Liver (tissue), 9 donors: ENCODE results near the gene RADIL. TPM values are rescaled to one million over a fixed set of nuclear protein-coding genes. Genes with fewer than 3 reads are reported as not detected.

Source experiments
- DNase-seq: peaks from one replicate; pipeline ENCODE4 v3.0.0-alpha.2; 2017; ENCODE audit warnings: low spot score
- H3K27ac ChIP-seq, 2 donors: one replicate each; pipeline ENCODE4 v1.7.0; 2013; ENCODE audit warnings: inconsistent platforms in 2 of 2, low read length in 2 of 2, control low read depth in 1 of 2, low read depth in 1 of 2, mild to moderate bottlenecking in 1 of 2
- H3K27me3 ChIP-seq, 4 donors: one replicate each; pipeline versions ENCODE4 v1.6.1 to v1.7.0; 2013; ENCODE audit warnings: low read length in 3 of 4, inconsistent platforms in 1 of 4, mild to moderate bottlenecking in 1 of 4, moderate library complexity in 1 of 4; ENCODE audit not compliant: control insufficient read depth in 4 of 4, insufficient read depth in 4 of 4
- H3K36me3 ChIP-seq, 4 donors: one replicate each; pipeline versions ENCODE4 v1.6.1 to v1.7.0; 2013; ENCODE audit warnings: low read length in 3 of 4, mild to moderate bottlenecking in 3 of 4, low read depth in 1 of 4, moderate library complexity in 1 of 4; ENCODE audit not compliant: control insufficient read depth in 4 of 4, insufficient read depth in 3 of 4
- H3K4me1 ChIP-seq, 4 donors: one replicate each; pipeline versions ENCODE4 v1.6.1 to v1.7.0; 2013; ENCODE audit warnings: low read length in 3 of 4, mild to moderate bottlenecking in 3 of 4, moderate library complexity in 1 of 4; ENCODE audit not compliant: control insufficient read depth in 4 of 4, insufficient read depth in 4 of 4
- H3K4me3 ChIP-seq, 3 donors: one replicate each; pipeline versions ENCODE4 v1.6.1 to v1.7.0; 2013; ENCODE audit warnings: low read length in 3 of 3, control low read depth in 1 of 3, low read depth in 1 of 3, mild to moderate bottlenecking in 1 of 3
- H3K9ac ChIP-seq, 2 donors: one replicate each; pipeline ENCODE4 v1.7.0; 2013; ENCODE audit warnings: low read length in 2 of 2, mild to moderate bottlenecking in 2 of 2, moderate library complexity in 2 of 2, control low read depth in 1 of 2, low read depth in 1 of 2
- H3K9me3 ChIP-seq, 4 donors: one replicate each; pipeline versions ENCODE4 v1.6.1 to v1.7.0; 2013; ENCODE audit warnings: low read length in 3 of 4; ENCODE audit not compliant: control insufficient read depth in 4 of 4
- FOXA1 ChIP-seq: IDR thresholded peaks from 2 replicates; pipeline ENCODE4 v1.6.1; 2016; ENCODE audit warnings: antibody characterized with exemption
- FOXA2 ChIP-seq: IDR thresholded peaks from 2 replicates; pipeline ENCODE4 v1.6.1; 2016; ENCODE audit warnings: antibody characterized with exemption
- GABPA ChIP-seq, 2 donors: IDR thresholded peaks in 1 of 2; conservative IDR thresholded peaks in 1 of 2; 2 replicates each; pipeline ENCODE4 v1.6.1; 2016; ENCODE audit warnings: antibody characterized with exemption in 2 of 2, mild to moderate bottlenecking in 1 of 2, moderate library complexity in 1 of 2
- HNF4A ChIP-seq, 2 donors: conservative IDR thresholded peaks; 2 replicates each; pipeline ENCODE4 v1.6.1; 2016; ENCODE audit warnings: antibody characterized with exemption in 2 of 2, mild to moderate bottlenecking in 2 of 2
- HNF4G ChIP-seq: IDR thresholded peaks from 2 replicates; pipeline ENCODE4 v1.6.1; 2016; ENCODE audit warnings: antibody characterized with exemption
- JUND ChIP-seq, 2 donors: IDR thresholded peaks; 2 replicates each; pipeline ENCODE4 v1.6.1; 2016; ENCODE audit warnings: antibody characterized with exemption in 2 of 2
- MAX ChIP-seq: IDR thresholded peaks from 2 replicates; pipeline ENCODE4 v1.6.1; 2016; ENCODE audit warnings: antibody characterized with exemption
- NR2F2 ChIP-seq: IDR thresholded peaks from 2 replicates; pipeline ENCODE4 v1.6.1; 2016; ENCODE audit warnings: antibody characterized with exemption
- RAD21 ChIP-seq, 2 donors: IDR thresholded peaks; 2 replicates each; pipeline ENCODE4 v1.6.1; 2016; ENCODE audit warnings: antibody characterized with exemption in 2 of 2, mild to moderate bottlenecking in 2 of 2
- RXRA ChIP-seq, 2 donors: IDR thresholded peaks; 2 replicates each; pipeline ENCODE4 v1.6.1; 2017 to 2018; ENCODE audit warnings: antibody characterized with exemption in 2 of 2, mild to moderate bottlenecking in 1 of 2
- SP1 ChIP-seq: IDR thresholded peaks from 2 replicates; pipeline ENCODE4 v1.6.1; 2018; ENCODE audit warnings: antibody characterized with exemption, mild to moderate bottlenecking
- TAF1 ChIP-seq: conservative IDR thresholded peaks from 2 replicates; pipeline ENCODE4 v1.6.1; 2016; ENCODE audit warnings: antibody characterized with exemption, mild to moderate bottlenecking
- YY1 ChIP-seq: IDR thresholded peaks from 2 replicates; pipeline ENCODE4 v1.6.1; 2016; ENCODE audit warnings: antibody characterized with exemption, mild to moderate bottlenecking
- WGBS: extraction: QIAGEN DNeasy Blood & Tissue Kit; methylation state at CpG from one replicate; pipeline ENCODE4 v1.1.7; 2013; 5-methylcytosine and 5-hydroxymethylcytosine counted together
- polyA plus RNA-seq, 2 donors: library from polyadenylated mRNA; stranded (reverse) in 1 of 2; unstranded in 1 of 2; fragments of 200-250 nt in 1 of 2; fragments of >200 nt in 1 of 2; fragmentation: Nextera tagmentation in 1 of 2; extraction: Ambion mirVana in 1 of 2; gene quantifications; one replicate each; pipeline versions ENCODE4 v1.2.1 to v1.2.3, GENCODE V29; 2013 to 2015
- total RNA-seq, 2 donors: library from RNA; depleted of rRNA; stranded (reverse); fragments of >200 nt; gene quantifications; one replicate each; pipeline ENCODE4 v1.2.3, GENCODE V29; 2014
- TF ChIP-seq, protein P1 (sequence below): IDR thresholded peaks from 2 replicates; pipeline ENCODE4 v1.6.1; 2016; ENCODE audit warnings: antibody characterized with exemption
- TF ChIP-seq, protein P2 (sequence below): IDR thresholded peaks from 2 replicates; pipeline ENCODE4 v1.6.1; 2016; ENCODE audit warnings: antibody characterized with exemption, mild to moderate bottlenecking
- TF ChIP-seq, protein P3 (sequence below): fragments of 150-350 bp; IDR thresholded peaks from 2 replicates; pipeline ENCODE4 v1.5.1; 2017; ENCODE audit warnings: improper control_type of control experiment, low read depth, low read length; ENCODE audit not compliant: missing input control
- donor health status: healthy.
- donor health status: healthy.
- donor health status: healthy.
- donor health status: healthy.
- donor health status: healthy.

RADIL gene
- total and polyA plus RNA-seq, 4 donors, result 0.14 to 0.25 (median 0.21) TPM; not detected in 1

DNA sequence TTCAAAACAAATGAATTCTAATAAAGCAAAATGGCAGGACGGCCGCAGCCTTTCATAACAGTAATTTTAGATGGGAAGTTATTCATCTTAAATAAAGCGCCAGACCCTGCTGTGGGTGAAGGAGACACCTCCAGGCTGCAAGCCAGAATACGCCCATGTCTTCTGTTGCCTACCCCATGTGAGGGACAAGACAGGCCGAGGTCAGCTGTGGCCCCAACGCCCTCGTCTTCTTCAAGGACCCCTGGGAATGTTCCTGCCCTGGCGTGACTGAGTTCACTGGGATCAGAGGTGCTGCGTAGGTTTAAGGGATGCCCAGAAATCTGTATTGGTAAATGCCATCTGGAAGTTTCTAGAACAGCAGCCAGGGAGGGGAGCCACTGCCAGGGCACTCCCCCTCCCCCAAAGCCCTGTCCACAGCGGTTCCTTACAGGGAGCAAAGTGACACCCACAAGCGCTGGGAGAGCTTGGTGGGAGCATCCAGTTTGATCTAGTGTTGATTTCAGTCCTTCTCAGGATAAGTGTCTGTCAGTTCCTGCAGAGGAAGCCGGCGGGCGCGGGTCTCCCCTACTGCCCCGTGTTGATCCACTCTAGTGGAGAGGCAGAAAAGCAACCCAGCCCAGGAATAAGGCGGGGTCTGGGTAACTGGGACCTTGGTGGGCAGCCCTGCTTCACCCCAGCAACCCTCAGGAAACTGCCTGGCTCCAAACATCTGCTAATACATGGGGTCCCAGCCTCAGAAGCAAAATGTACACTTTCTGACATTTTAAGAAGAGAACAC, 42.3 kb downstream of the RADIL start:
- no peak overlapping the region for H3K9ac ChIP-seq
- WGBS, result 95% methylated on average over 17 of the region's 17 CpGs
- TF ChIP-seq FOXA1 (no peak), JUND (IDR thresholded peaks at IDR 0.05) (no peak), RXRA (IDR thresholded peaks at IDR 0.05) (no peak), GABPA (IDR thresholded peaks at IDR 0.05 in 1 of 2, conservative IDR thresholded peaks at IDR 0.05 in 1 of 2) (no peak)
- TF ChIP-seq, protein P1, sequence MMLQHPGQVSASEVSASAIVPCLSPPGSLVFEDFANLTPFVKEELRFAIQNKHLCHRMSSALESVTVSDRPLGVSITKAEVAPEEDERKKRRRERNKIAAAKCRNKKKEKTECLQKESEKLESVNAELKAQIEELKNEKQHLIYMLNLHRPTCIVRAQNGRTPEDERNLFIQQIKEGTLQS, result no peak
- H3K9me3 ChIP-seq, result no peaks in the 10 kb centered on the region
- no peak overlapping the region for H3K4me3 ChIP-seq
- H3K4me1 ChIP-seq, result no peaks in the 10 kb centered on the region
- H3K36me3 ChIP-seq, result no peaks in the 10 kb centered on the region
- no peak overlapping the region for H3K27ac ChIP-seq
- no peaks in the 10 kb centered on the region for H3K27me3 ChIP-seq
- no peak for DNase-seq

- TF ChIP-seq HNF4A (conservative IDR thresholded peaks at IDR 0.05) (no peak), TAF1 (no peak), FOXA1 (no peak), SP1 (no peak), JUND (IDR thresholded peaks at IDR 0.05) (no peak), YY1 (no peak)
- TF ChIP-seq, protein P2, sequence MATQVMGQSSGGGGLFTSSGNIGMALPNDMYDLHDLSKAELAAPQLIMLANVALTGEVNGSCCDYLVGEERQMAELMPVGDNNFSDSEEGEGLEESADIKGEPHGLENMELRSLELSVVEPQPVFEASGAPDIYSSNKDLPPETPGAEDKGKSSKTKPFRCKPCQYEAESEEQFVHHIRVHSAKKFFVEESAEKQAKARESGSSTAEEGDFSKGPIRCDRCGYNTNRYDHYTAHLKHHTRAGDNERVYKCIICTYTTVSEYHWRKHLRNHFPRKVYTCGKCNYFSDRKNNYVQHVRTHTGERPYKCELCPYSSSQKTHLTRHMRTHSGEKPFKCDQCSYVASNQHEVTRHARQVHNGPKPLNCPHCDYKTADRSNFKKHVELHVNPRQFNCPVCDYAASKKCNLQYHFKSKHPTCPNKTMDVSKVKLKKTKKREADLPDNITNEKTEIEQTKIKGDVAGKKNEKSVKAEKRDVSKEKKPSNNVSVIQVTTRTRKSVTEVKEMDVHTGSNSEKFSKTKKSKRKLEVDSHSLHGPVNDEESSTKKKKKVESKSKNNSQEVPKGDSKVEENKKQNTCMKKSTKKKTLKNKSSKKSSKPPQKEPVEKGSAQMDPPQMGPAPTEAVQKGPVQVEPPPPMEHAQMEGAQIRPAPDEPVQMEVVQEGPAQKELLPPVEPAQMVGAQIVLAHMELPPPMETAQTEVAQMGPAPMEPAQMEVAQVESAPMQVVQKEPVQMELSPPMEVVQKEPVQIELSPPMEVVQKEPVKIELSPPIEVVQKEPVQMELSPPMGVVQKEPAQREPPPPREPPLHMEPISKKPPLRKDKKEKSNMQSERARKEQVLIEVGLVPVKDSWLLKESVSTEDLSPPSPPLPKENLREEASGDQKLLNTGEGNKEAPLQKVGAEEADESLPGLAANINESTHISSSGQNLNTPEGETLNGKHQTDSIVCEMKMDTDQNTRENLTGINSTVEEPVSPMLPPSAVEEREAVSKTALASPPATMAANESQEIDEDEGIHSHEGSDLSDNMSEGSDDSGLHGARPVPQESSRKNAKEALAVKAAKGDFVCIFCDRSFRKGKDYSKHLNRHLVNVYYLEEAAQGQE, result no peak
- TF ChIP-seq, protein P1, result no peak
- H3K4me1 ChIP-seq, result no peaks in the 10 kb centered on the region
Measured at GRCh38 chr7:4840079-4840501, 43.4 kb downstream of the RADIL start.

GRCh38 chr7:4838626-4839334, 44.7 kb downstream of the RADIL start:
- DNase-seq, result no peak
- 91% methylated on average over 21 of the region's 21 CpGs for WGBS
- H3K36me3 ChIP-seq, result no peaks in the 10 kb centered on the region
- TF ChIP-seq TAF1 (no peak), HNF4A (conservative IDR thresholded peaks at IDR 0.05) (no peak), HNF4G (no peak), RAD21 (IDR thresholded peaks at IDR 0.05) (no peak), SP1 (no peak), FOXA2 (no peak), YY1 (no peak), JUND (IDR thresholded peaks at IDR 0.05) (no peak), NR2F2 (no peak), MAX (no peak), FOXA1 (no peak)
- TF ChIP-seq, protein P2, result no peak
- TF ChIP-seq, protein P3, sequence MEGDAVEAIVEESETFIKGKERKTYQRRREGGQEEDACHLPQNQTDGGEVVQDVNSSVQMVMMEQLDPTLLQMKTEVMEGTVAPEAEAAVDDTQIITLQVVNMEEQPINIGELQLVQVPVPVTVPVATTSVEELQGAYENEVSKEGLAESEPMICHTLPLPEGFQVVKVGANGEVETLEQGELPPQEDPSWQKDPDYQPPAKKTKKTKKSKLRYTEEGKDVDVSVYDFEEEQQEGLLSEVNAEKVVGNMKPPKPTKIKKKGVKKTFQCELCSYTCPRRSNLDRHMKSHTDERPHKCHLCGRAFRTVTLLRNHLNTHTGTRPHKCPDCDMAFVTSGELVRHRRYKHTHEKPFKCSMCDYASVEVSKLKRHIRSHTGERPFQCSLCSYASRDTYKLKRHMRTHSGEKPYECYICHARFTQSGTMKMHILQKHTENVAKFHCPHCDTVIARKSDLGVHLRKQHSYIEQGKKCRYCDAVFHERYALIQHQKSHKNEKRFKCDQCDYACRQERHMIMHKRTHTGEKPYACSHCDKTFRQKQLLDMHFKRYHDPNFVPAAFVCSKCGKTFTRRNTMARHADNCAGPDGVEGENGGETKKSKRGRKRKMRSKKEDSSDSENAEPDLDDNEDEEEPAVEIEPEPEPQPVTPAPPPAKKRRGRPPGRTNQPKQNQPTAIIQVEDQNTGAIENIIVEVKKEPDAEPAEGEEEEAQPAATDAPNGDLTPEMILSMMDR, result no peak

More at GRCh38 chr7:4840079-4840501, 43.4 kb downstream of the RADIL start:
- H3K4me3 ChIP-seq, result no peak overlapping the region
- H3K27me3 ChIP-seq, result no peaks in the 10 kb centered on the region
- no peak overlapping the region for H3K9ac ChIP-seq
- no peaks in the 10 kb centered on the region for H3K9me3 ChIP-seq
- no peak for DNase-seq
- H3K36me3 ChIP-seq, result no peaks in the 10 kb centered on the region
- WGBS, result 90% methylated on average over 16 of the region's 16 CpGs
- no peak overlapping the region for H3K27ac ChIP-seq

More at GRCh38 chr7:4838626-4839334, 44.7 kb downstream of the RADIL start:
- no peaks in the 10 kb centered on the region for H3K4me1 ChIP-seq
- H3K9ac ChIP-seq, result no peak overlapping the region
- H3K27me3 ChIP-seq, result no peaks in the 10 kb centered on the region
- no peak overlapping the region for H3K27ac ChIP-seq
- H3K4me3 ChIP-seq, result no peak overlapping the region
- H3K9me3 ChIP-seq, result no peaks in the 10 kb centered on the region
